Measurements from ENCODE around the gene KLK15. TPM values are rescaled to one million over a fixed set of nuclear protein-coding genes. Genes with fewer than 3 reads are reported as not detected.

Gene KLK15
- total and polyA plus RNA-seq, 5 donors from 2014 or later, result not detected

GRCh38 chr19:50776131-50776530 lies 57.2 kb downstream of the KLK15 start:
- H3K4me3 ChIP-seq (ENCODE audit: low read depth, low read length), result no peak overlapping the region
- peaks cover 59% of the 10 kb centered on the region for H3K27me3 Mint-ChIP-seq
- H3K4me1 Mint-ChIP-seq, result peaks cover 0 to 6% (median 0%) of the 10 kb centered on the region in 4 donors
- peaks cover 0 to 2% of the 10 kb centered on the region in 2 experiments for H3K9me3 ChIP-seq (ENCODE audit: control insufficient read depth in 2 of 2, low read length in 2 of 2)
- no peaks in the 10 kb centered on the region for H3K36me3 ChIP-seq (ENCODE audit: control insufficient read depth, insufficient read depth, low read length)
- H3K27me3 ChIP-seq (ENCODE audit: control insufficient read depth, insufficient read depth, low read length), result peaks cover 26% of the 10 kb centered on the region
- peaks cover 0 to 4% (median 0%) of the 10 kb centered on the region in 7 donors for H3K9me3 Mint-ChIP-seq
- DNase-seq (no peak), ATAC-seq (ENCODE audit: low read depth in 2 of 2) (no peak)
- H3K27ac Mint-ChIP-seq, result no peak overlapping the region
- no peak overlapping the region for H3K27ac ChIP-seq (ENCODE audit: insufficient read depth, low read length, poor library complexity, severe bottlenecking)
- no peaks in the 10 kb centered on the region for H3K36me3 Mint-ChIP-seq
- H3K4me1 ChIP-seq (ENCODE audit: control insufficient read depth, insufficient read depth, low read length, poor library complexity, severe bottlenecking), result no peaks in the 10 kb centered on the region
- H3K4me3 Mint-ChIP-seq, result no peak overlapping the region

Other genes starting within 250 kb of the KLK15 start
- not detected for gene SYT3, start 193.7 kb downstream of the KLK15 start, total RNA-seq
- not detected for gene SYT3, start 193.7 kb downstream of the KLK15 start, polyA plus RNA-seq
- not detected for gene C19orf81, start 184.1 kb downstream of the KLK15 start, total RNA-seq
- gene C19orf81, start 184.1 kb downstream of the KLK15 start, polyA plus RNA-seq, result not detected
- not detected for gene SHANK1, start 113.8 kb downstream of the KLK15 start, total RNA-seq
- gene SHANK1, start 113.8 kb downstream of the KLK15 start, polyA plus RNA-seq, result not detected
- 0.74 TPM for gene CLEC11A, start 110.2 kb downstream of the KLK15 start, total RNA-seq
- gene CLEC11A, start 110.2 kb downstream of the KLK15 start, polyA plus RNA-seq, result 1 to 10 TPM in 1 of 4 donors, under 1 TPM in 3; 0.22 to 1.2 (median 0.57) TPM
- gene GPR32, start 63.1 kb downstream of the KLK15 start, total RNA-seq, result not detected
- gene GPR32, start 63.1 kb downstream of the KLK15 start, polyA plus RNA-seq, result not detected
- not detected for gene ACP4, start 43.2 kb downstream of the KLK15 start, total RNA-seq
- gene ACP4, start 43.2 kb downstream of the KLK15 start, polyA plus RNA-seq, result not detected
- gene KLK1, start 9.8 kb downstream of the KLK15 start, total RNA-seq, result 0.47 TPM
- under 1 TPM in 1 of 4 donors, not detected in 3; 0.48 TPM for gene KLK1, start 9.8 kb downstream of the KLK15 start, polyA plus RNA-seq
- not detected for gene KLK3, start 21.3 kb upstream of the KLK15 start, total RNA-seq
- not detected for gene KLK3, start 21.3 kb upstream of the KLK15 start, polyA plus RNA-seq
- not detected for gene KLK2, start 39.9 kb upstream of the KLK15 start, total RNA-seq
- gene KLK2, start 39.9 kb upstream of the KLK15 start, polyA plus RNA-seq, result not detected
- gene KLK4, start 77.8 kb upstream of the KLK15 start, total RNA-seq, result not detected
- gene KLK4, start 77.8 kb upstream of the KLK15 start, polyA plus RNA-seq, result not detected
- gene KLK5, start 119.5 kb upstream of the KLK15 start, total RNA-seq, result not detected
- not detected for gene KLK5, start 119.5 kb upstream of the KLK15 start, polyA plus RNA-seq
- gene KLK6, start 136.0 kb upstream of the KLK15 start, total RNA-seq, result not detected
- not detected for gene KLK6, start 136.0 kb upstream of the KLK15 start, polyA plus RNA-seq
- not detected for gene KLK7, start 150.3 kb upstream of the KLK15 start, total RNA-seq
- gene KLK7, start 150.3 kb upstream of the KLK15 start, polyA plus RNA-seq, result not detected
- gene KLK8, start 168.0 kb upstream of the KLK15 start, total RNA-seq, result not detected
- gene KLK8, start 168.0 kb upstream of the KLK15 start, polyA plus RNA-seq, result not detected
- not detected for gene KLK10, start 186.1 kb upstream of the KLK15 start, total RNA-seq
- gene KLK10, start 186.1 kb upstream of the KLK15 start, polyA plus RNA-seq, result not detected
- not detected for gene KLK11, start 193.0 kb upstream of the KLK15 start, total RNA-seq
- not detected for gene KLK11, start 193.0 kb upstream of the KLK15 start, polyA plus RNA-seq
- gene KLK12, start 201.4 kb upstream of the KLK15 start, total RNA-seq, result not detected
- not detected for gene KLK12, start 201.4 kb upstream of the KLK15 start, polyA plus RNA-seq
- not detected for gene KLK13, start 231.5 kb upstream of the KLK15 start, total RNA-seq
- not detected for gene KLK13, start 231.5 kb upstream of the KLK15 start, polyA plus RNA-seq
- 0.35 TPM for gene KLK14, start 249.3 kb upstream of the KLK15 start, total RNA-seq
- gene KLK14, start 249.3 kb upstream of the KLK15 start, polyA plus RNA-seq, result not detected